B cell (primary cell): ENCODE measurements around the gene STON2. TPM values are rescaled to one million over a fixed set of nuclear protein-coding genes. Genes with fewer than 3 reads are reported as not detected.

Experiments used
- polyA plus RNA-seq: library from polyadenylated mRNA; depleted of rRNA; stranded (reverse); fragments of >200 nt; gene quantifications from 2 replicates; pipeline ENCODE4 v1.2.3, GENCODE V29; 2012
- small RNA-seq: library from RNA; depleted of rRNA; stranded (forward); fragments of <200 nt; gene quantifications from one replicate; pipeline ENCODE3, GENCODE V24; 2012; ENCODE audit warnings: low replicate concordance, low read depth; ENCODE audit not compliant: insufficient read length
- total RNA-seq, 2 donors: library from RNA; stranded (reverse); fragments of 120-200 nt in 1 of 2; gene quantifications; 1 replicate in 1 of 2; 2 replicates in 1 of 2; pipeline versions ENCODE4 v1.2.3 to v1.2.4, GENCODE V29; 2013 to 2022

STON2 gene
- total and polyA plus RNA-seq, 2 donors (not counting 1 experiment from before 2014, with no cell fraction given) = 0.03 TPM; not detected in 1

Small RNAs within 50 kb of the gene (small RNA-seq; reads per million reads assigned to genes)
- not detected for gene DYNLL1P1
- gene DYNLL1P2 = not detected

Other genes starting within 250 kb of the STON2 start
- gene GTF2A1, start 179.4 kb downstream of the STON2 start, total RNA-seq = 44.0 and 45.1 TPM in 2 replicates
- gene GTF2A1, start 179.4 kb downstream of the STON2 start, polyA plus RNA-seq = 7.1 and 7.4 TPM in 2 replicates
- gene SEL1L, start 133.5 kb upstream of the STON2 start, total RNA-seq = 50.0 and 53.8 TPM in 2 replicates
- gene SEL1L, start 133.5 kb upstream of the STON2 start, polyA plus RNA-seq = 7.3 and 14.4 TPM in 2 replicates